Astrocyte (in vitro differentiated cells and primary cell): Measurements from ENCODE around the gene FMN1.

Experiments
- EZH2 ChIP-seq: IDR thresholded peaks from 2 replicates; pipeline ENCODE4 v1.6.1; 2012; ENCODE audit warnings: mild to moderate bottlenecking, low read length, inconsistent platforms; ENCODE audit not compliant: insufficient read depth
- TF ChIP-seq, protein P1 (sequence below): IDR thresholded peaks from 2 replicates; pipeline ENCODE4 v1.5.1; 2011; ENCODE audit warnings: low read depth, mild to moderate bottlenecking, inconsistent platforms, low read length, moderate library complexity; ENCODE audit not compliant: insufficient read depth

DNA sequence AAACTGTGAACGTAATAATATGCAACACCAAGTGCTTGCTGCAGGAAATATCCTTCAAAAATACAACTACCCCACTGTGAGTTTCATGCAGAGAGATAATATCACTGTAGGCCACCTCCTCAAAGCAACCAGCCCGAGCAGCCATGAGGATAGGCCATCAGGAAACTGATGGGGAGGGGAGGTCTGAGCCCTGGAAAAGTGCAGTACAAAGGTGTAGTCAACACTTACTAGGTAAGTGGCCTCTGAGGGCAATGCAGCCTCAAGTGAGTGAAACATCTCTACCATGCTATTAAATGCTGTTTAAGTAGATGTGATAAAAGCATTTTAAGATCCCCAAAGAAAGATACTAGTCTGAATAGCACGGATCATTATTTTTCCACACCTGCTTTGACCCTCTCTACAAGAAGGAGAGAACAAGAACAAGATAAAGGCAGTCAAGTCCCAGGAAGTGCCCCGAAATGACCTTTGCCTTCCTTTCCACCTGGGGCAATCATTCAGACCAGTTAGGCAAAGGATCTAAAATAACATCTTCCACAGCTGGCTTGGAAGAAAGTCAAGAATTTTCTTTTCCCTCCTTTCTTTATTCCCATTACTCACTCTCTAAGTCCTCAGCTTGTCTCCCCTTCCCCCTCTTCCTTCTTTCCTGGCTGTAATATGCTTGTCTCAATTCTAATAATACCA lies 62.8 kb downstream of the FMN1 start:
- TF ChIP-seq EZH2, result no peak
- TF ChIP-seq, protein P1, sequence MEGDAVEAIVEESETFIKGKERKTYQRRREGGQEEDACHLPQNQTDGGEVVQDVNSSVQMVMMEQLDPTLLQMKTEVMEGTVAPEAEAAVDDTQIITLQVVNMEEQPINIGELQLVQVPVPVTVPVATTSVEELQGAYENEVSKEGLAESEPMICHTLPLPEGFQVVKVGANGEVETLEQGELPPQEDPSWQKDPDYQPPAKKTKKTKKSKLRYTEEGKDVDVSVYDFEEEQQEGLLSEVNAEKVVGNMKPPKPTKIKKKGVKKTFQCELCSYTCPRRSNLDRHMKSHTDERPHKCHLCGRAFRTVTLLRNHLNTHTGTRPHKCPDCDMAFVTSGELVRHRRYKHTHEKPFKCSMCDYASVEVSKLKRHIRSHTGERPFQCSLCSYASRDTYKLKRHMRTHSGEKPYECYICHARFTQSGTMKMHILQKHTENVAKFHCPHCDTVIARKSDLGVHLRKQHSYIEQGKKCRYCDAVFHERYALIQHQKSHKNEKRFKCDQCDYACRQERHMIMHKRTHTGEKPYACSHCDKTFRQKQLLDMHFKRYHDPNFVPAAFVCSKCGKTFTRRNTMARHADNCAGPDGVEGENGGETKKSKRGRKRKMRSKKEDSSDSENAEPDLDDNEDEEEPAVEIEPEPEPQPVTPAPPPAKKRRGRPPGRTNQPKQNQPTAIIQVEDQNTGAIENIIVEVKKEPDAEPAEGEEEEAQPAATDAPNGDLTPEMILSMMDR, result no peak
